Stimulated activated CD4-positive, alpha-beta T cell treated with anti-CD3 and anti-CD28 coated beads, Interleukin-2, amount 100 ng/mL, for 4 hours (primary cell): ENCODE measurements around the gene FZD10.

Experiments
- DNase-seq: peaks from one replicate; pipeline ENCODE4 v3.0.0-alpha.2; 2020; ENCODE audit warnings: low read depth

FZD10 gene, protein sequence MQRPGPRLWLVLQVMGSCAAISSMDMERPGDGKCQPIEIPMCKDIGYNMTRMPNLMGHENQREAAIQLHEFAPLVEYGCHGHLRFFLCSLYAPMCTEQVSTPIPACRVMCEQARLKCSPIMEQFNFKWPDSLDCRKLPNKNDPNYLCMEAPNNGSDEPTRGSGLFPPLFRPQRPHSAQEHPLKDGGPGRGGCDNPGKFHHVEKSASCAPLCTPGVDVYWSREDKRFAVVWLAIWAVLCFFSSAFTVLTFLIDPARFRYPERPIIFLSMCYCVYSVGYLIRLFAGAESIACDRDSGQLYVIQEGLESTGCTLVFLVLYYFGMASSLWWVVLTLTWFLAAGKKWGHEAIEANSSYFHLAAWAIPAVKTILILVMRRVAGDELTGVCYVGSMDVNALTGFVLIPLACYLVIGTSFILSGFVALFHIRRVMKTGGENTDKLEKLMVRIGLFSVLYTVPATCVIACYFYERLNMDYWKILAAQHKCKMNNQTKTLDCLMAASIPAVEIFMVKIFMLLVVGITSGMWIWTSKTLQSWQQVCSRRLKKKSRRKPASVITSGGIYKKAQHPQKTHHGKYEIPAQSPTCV

DNA sequence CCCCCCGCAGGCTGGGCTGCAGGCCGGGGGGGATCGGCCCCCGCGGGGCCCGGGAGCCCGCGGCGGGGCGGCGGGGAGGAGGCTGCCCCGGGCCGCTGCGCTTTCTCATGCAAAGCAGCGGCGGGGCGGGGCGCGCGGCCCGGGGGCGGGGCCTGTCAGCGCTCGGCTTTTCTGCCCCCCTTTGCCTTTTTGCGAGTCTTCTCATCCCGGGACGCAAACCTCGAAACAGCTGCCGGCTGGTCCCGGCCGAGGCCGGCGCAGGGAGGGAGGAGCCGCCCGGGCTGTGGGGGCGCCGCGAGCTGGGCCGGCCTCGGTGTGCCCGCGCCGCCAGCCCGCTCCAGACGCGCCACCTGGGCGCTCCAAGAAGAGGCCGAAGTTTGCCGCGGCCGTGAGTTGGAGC lies at the start of gene FZD10:
FZD10 (plus strand) TSS at position 198 of the 400 bp plus-strand sequence. CDS start 479 bp downstream, outside the sequence.
- no peak for DNase-seq

DNA sequence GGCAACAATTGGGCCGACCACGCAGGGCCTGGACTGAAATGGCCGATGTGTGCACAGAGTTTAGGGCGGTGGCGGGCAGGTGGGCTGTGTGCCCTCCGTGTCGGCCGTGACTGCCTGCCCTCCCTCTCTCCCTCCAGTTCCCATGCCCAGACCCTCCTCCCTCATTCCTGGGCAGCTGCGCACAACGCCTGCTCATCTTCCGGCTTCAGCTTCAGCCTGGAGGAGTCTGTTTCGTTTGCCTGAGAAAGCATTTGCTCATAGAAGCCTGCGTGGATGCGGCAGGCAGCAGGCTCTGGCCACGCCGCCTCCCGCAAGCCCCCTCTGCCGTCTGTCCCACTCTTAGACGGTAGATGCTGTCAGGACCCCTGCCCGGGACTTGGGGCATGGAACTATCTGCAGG lies 47.3 kb upstream of the FZD10 start:
- no peak for DNase-seq

DNA sequence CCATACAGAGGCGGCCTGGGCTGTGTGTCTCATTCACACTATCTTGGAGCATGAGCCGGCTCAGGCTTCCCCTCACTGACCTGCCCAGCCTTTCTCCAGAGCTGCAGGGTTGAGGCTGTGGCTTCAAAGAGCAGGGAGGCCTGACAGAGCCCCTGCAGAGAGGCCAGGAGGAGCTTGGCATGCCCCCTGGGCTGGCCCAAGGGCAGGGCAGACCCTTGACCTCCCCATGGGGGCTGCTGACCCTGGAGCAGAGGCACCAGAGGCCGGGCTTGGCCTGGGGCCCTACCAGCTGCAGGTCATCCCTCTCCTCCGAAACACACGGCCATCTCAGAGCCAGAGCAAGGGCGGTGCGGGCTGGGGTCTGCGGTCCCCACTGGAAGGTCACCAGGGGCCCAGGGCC lies 46.6 kb upstream of the FZD10 start:
- no peak for DNase-seq

DNA sequence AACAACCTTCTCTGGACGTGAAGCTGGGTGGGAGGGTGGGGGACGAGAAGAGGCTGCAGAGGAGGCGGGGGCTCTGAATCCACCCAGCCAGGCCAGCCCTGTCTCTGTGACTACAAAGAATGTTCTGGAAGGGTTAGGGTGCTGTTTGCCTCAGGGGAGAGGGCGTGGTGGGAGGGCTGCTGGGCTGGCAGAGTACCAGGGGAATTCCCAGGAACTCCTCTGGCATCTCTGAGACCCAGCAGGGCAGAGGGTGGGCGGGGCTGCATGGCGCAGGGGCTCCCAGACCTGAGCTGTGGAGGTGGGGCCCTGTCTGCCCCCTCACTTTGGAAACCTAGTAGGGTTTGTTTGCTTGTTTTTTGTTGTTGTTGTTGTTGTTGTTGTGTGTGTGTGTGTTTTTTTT lies 45.5 kb upstream of the FZD10 start:
- no peak for DNase-seq

DNA sequence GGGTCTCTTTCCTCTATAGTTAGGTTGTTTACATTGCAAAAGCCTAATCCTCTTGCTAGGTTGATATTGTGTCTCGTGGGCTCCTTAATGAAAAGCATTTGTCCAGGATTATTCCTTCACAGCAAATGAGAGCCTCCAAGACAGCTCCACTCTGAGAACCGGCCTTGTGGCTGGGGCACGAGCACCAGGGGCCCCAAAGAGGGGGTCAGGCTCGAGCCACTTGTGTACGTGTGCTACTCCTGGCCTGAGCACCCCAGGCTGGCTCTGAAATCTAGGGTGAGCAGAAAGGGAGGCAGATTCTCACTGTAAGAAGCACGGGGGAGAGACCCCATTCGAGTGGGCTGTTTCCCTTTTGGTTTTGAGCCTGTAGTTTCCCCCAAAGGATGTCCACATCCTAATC lies 45.0 kb upstream of the FZD10 start:
- no peak for DNase-seq

DNA sequence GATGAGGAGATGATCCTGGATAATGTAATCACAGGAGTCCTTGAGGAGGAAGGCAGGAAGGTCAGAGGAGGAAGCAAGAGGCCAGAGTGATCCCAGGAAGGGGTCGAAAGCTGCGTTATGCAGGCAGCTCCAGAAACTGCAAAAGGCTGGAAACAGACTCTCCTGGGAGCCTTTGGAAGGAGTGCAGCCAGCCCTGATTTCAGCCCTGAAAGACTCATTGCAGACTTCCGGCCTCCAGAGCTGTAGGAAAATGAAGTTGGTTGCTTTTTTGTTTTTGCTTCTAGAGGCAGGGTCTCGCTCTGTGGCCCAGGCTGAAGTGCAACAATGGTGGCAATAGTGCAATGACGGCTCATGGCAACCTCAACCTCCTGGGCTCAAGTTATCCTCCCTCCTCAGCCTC lies 44.6 kb upstream of the FZD10 start:
- no peak for DNase-seq

DNA sequence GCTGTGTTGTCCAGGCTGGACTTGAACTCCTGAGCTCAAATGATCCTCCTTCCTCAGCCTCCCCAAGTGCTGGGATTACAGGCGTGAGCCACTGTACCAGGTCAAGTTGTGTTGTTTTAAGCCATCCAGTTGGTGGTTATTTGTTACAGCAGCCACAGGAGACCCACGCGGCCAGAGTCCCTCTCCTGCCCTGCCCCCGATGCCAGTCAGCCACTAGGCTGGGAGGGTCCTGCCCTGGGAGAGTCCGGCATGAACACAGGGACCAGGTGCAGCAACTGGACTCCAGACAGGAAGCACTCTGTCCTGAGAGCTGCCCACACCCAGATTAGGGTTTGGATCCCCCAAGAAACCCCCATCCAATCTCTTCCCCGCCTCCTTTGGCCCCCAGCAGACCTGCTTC lies 44.1 kb upstream of the FZD10 start:
- no peak for DNase-seq

DNA sequence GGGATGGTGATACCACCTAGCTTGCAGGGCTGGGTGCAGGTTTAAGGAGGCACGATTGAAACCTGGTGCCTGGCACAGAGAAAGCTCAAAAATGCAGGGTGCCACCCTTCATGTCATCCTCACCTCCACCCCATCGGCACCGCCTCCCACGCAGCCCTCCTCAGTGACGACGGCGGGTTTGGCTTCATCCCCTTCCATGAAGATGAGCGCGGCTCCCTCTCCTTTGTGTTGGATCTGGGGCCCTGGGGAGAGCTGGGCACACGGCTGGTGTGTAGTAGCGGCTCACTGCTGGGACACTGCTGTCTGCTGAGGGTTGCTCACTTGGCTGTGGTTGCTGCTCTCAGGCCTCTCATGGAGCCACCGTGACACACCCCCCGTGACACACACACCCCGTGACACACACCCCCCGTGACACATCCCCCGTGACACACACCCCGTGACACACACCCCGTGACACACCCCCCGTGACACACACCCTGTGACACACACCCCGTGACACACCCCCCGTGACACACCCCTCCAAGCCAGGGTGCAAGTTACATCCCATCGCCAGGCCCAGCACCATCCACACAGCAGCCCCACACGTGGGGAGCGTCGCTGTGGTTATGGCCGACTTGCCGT lies 42.9 kb upstream of the FZD10 start:
- no peak for DNase-seq

DNA sequence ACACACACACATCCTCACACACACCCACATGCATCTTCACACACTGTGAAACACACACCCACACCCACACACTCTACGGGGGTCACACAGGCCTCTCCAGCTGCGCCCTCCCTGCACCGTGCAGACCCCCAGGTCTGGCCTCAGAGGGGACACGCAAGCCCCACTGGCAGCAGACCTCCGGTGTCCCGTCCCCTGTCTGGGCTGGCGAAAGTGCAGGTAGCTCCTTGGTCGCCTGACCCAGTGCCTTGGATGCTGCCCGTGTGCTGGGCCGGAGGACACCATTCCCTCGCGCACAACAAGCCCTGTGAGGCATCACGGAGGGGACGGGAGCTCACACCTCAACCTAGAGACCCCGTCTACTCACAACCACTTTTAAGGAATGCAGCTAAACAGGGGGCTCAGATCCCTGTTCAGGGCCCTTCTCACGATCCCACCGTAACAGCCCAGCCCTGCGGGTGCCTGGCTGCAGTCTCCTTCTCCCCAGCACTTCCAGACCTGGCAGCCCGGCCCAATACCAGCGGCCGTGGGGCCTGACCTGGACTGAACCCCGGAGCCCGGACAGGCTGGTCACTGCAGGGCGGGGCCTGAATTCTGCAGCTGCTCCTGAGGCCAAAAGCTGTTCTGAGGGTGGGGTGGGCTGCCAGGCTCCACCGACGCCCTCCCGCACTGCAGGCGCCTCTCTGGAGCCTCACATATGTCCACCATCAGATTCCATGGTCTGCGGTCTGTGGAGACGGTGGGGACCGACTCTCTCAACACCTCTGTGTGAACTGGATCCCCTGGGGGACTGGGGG lies 42.1 kb upstream of the FZD10 start:
- no peak for DNase-seq

DNA sequence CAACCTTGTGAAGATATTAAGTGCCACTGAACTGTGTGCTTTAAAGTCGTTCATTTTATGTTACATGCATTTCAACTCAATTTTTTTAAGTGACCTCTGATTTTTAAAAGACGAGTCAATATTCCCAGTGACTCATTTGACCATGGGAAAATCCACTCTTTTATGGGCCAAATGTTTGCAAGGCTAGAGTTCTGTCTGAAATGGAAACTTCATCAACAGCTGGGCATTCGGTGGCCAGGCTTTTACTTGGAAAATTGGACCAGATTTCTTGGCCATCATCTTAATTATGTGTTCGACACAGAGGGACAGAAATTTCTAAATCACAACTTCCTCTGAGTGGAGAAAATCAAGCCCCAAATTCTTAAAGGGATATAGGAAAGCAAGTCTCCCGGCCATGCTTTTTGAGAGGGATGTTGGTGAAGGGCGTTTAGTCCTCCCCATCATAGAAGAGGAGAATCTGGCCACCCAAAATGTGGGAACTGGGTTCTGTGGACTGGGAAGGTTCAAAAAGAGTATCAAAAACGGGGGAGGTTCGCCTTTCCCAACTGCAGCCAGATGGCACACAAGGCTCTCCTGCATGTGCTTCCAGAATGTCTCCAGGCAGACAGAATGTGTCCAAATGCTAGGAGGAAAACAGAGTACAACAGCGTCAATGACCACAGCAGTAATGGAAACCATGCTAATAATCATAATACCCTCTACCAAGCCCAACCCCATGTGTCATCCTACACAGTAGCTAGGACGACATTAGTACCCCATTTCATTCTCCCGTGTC lies 40.9 kb upstream of the FZD10 start:
- no peak for DNase-seq

DNA sequence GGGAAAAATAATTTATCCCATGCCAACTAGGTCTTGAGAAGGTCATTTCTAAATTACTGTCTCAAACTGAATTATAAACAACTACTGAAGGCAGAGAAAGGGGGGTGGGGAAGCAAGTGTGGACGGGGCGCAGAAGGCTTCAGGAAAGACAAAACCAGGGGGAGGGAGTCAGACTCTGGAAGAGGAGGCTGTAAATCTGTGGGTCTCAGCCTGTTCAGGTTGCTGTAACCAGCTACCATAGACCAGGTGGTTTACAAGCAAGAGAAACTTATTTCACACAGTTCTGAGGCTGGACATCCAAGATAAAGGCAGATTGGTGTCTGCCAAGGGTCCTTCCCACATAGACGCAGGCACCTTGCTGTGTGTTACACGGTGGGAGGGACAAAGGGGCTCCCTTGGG lies 39.9 kb upstream of the FZD10 start:
- DNase-seq: no peak

DNA sequence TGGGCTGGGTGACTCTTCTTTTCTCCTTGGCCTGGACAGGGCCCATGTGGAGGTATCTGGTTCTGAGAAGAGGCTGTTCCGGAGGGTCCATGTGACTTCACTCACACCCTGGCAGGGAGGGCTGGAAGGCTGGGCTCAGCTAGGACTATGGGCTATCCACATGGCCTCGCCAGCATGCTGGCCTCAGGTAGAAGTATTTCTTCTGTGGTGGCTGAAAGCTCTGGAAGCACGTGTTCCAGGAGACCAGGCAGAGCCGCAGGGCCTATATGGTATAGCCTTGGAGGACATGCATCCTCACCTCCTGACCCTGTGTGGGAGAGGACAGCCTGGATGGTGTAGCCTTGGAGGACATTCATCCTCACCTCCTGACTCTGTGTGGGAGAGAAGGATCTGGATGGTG lies 38.2 kb upstream of the FZD10 start:
- no peak for DNase-seq

DNA sequence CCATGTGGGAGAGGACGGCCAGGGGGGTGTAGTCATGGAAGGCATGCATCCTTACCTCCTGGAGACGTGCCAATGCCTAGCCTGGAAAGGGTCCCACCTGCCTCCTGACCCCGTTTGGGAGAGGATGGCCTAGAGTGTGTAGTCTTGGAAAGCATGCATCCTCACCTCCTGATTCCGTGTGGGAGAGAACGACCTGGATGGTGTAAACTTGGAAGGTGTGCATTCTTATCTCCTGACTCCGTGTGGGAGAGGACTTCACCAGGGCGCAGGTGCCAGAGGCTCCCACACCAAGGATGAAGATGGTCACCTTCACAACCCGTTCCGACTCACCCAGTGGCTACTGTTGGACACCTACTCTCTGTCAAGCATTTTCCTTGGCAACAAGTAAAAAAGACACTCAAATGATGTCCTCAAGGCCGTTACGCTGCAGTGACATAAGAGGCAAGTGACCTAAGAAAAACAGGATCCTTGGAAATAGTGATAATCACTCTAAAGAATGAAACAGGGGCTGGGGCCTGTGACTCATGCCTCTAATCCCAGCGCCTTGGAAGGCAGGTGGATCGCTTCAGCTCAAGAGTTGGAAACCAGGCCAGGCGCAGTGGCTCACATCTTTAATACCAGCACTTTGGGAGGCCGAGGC lies 37.5 kb upstream of the FZD10 start:
- no peak for DNase-seq

DNA sequence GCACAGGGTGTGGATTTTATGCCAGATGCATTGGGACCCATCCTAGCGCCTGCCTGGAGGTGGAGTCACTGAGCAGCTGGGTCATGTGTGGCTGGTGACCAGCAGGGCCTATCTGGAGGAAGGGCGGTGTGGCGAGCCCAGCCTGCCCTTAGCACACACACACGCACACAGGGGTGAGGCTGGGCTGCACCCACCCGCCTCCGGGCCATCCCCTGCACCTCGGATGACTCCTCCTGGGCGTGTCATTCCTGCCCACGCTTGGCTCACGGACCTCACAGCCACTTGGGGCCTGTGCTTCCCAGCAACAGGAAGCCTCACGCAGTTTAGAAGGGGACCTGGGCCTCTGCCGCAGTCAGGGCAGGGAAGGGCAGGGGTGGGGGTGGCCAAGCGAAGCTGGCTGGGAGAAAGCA lies 36.2 kb upstream of the FZD10 start:
- DNase-seq: no peak

DNA sequence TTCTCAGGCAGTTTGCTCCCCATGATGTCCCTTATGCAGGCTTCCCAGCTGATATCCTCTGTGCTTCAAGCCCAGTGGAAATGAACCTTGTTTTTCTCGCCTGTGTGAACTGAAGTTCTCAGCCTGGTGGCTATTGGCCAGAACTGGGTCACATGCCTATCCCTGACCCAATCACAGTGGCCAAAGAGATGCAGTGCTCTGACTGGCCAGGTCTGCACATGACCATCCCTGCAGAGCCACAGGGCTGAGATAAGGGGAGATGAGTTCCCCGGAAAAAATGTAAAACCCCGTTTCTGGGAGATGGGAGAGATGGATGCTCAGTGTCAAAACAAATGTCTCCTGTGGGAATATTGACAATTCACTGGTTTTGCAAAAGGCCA lies 34.7 kb upstream of the FZD10 start:
- DNase-seq: no peak

DNA sequence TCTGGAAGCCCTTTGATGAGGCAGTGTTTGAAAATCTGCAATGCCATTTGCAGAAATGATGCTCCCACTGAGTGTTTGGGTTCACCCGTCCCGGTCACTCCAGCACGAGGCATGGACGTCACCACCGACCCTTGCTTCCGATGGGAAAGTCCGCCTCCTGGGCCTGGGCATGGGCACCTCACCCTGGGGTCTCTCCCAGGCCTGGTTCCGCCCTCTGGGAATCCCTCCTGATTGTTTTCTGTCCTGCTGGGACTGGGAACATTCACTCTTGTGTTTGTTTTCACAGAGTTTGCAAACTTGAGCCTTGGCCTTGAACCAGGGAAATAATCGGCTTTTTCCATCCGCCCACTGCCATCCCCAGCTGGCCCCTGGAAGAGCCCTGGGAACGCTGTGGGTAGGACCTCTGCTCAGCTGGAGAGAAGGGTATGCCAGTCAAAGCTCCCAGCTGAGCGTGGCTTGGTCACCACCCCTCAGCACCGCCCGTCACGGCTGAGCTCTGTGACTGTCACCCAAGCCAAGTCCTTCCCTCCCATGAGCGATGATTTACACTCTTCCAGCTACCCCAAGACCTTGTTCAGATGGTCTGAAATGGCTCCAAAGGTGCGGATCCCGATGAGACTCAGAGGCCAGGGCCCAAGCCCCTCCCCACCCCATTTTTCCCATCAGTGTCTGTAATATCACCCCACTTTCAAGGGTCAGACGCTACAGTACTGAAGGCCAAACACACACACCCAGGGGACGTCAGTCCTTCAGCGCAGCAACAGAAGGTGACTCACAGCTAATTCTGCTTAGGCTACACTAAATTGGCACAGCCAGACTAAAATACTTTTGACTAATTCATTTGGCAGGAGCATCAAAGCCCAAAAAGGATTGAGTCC lies 34.1 kb upstream of the FZD10 start:
- no peak for DNase-seq

DNA sequence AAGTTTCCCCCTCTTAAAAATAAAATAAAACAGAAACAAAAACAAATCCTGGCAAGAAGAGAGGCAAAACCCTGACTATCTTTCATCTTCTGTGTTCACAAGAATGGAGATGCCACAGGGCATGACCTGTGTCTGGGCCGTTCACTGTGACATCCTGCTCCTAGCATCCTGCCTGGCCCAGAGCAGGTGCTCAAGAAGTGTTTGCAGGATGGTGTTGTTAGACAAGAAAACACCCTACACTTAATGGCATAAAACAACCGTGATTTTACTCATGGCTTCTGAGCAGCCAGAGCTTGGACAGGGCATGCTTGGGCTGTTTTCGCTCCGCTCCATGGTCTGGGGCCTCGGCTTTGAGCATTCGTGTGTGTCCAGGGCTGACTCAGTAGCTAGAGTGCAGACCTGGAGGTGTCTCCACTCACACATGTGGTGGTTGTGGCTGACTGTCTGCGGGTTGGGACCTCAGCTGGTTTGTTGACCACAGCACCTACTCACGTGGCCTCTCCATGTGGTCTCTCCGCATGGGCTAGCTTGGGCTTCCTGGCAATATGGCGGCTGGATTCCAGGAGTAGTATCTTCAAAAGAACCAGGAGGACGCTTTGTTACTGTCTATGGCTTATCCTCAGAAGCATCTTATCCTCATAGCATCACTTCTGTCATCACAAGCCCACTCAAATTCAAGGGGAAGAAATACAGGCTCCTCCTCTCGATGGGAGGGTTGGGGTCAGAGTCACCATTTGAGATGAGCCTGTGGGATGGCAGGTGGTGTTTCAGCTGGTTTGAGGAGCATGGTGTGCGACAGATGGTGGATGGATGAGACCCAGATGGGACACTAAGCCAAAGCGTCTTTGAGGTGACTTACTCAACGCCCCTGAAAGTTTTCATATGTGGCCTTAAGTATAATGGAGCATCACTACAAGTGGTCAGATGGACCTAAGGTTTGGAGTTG lies 33.2 kb upstream of the FZD10 start:
- no peak for DNase-seq

DNA sequence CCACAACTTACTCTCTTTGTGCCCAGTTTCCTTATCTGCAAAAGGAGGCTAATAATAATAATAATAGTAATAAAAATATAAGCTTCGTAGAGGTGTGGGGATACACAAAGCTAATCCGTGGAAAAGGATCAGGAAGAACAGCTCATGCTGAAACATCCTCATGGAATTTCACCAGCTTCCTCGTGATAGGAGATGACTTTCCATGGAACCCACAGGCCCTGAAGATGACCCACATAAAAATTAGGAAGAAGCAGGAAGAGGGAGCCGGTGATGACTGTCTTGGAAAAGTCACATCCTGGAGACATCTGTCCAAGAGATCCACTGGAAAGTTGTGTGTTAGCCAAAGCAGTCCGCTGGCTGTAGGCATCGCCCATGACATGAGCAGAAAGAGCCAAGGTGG lies 31.9 kb upstream of the FZD10 start:
- DNase-seq: no peak

DNA sequence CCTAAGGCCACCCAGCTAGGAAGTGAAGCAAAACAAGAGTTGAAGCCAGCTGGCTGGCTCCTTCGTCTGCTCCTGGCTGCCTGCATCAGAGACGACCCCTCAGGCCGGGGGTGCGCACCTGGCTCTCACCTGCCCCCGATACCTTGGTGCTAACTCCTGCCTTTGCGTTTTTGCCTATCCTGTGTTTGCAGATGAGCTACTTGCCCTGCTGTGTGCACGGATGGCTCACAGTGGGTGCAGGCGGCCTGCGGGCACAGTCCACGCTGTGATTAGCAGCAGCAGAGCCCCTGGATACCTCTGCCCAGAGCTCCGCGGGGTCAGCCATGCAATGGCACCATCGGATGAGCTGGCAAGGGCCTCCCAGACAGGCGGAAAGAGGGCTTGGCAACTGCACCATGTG lies 31.2 kb upstream of the FZD10 start:
- no peak for DNase-seq
